ENCODE measurements around the gene NOTCH1. TPM values are rescaled to one million over a fixed set of nuclear protein-coding genes. Genes with fewer than 3 reads are reported as not detected.

Gene NOTCH1
- total and polyA plus RNA-seq, 2 of the 8 experiments (the other 6 are each of a cell fraction or from before 2014, with no cell fraction given), result 6.9 to 55.6 TPM

GRCh38 chr9:136505406-136506403, 40.1 kb downstream of the NOTCH1 start (continued):
- no peak for TF ChIP-seq CHD7 (IDR thresholded peaks at IDR 0.05; ENCODE audit: insufficient replicate concordance, low read length)
- TF ChIP-seq FOSL1 (IDR thresholded peaks at IDR 0.05; ENCODE audit: insufficient read depth, low read depth, low read length), result no peak
- TF ChIP-seq SIN3A (conservative IDR thresholded peaks at IDR 0.05 in 1 of 2, IDR thresholded peaks at IDR 0.05 in 1 of 2; ENCODE audit: low read depth in 1 of 2, low read length in 2 of 2), result no peak
- TF ChIP-seq TAF7 (optimal IDR thresholded peaks at IDR 0.05; ENCODE audit: borderline replicate concordance, low read depth, low read length), result no peak
- no peak for TF ChIP-seq KDM4A (IDR thresholded peaks at IDR 0.05; ENCODE audit: low read depth, low read length, severe bottlenecking)
